Urothelium cell line (cell line): ENCODE data around the gene CD40.

Experiments used
- DNase-seq: peaks from one replicate; pipeline ENCODE4 v3.0.0; 2011; ENCODE audit warnings: low spot score, mixed read lengths
- FAIRE-seq: peaks from 2 replicates; lab custom pipeline; 2011; peaks lifted over from hg19 to GRCh38; lab: Jason Lieb, UNC

Gene CD40

GRCh38 chr20:46117704-46118467 is at the start of gene CD40:
Gene CD40, plus strand, starts transcription at chr20:46118314. Its CDS starts 30 bp downstream, at chr20:46118344.
- peak; percentile 99 for DNase-seq
- no peak for FAIRE-seq

- DNase-seq: no peak
- no peak for FAIRE-seq
These were observed 47.8 kb upstream of the CD40 start for GRCh38 chr20:46070215-46070900.

GRCh38 chr20:46071573-46071972 is 46.5 kb upstream of the CD40 start:
- no peak for DNase-seq
- FAIRE-seq: no peak

GRCh38 chr20:46073024-46073423 is 45.1 kb upstream of the CD40 start:
- FAIRE-seq (no peak), DNase-seq (no peak)

- FAIRE-seq (no peak), DNase-seq (no peak)
These were observed 44.7 kb upstream of the CD40 start for GRCh38 chr20:46073443-46073842.

GRCh38 chr20:46074006-46074405 is 44.1 kb upstream of the CD40 start:
- FAIRE-seq (no peak), DNase-seq (no peak)

GRCh38 chr20:46076806-46077205 is 41.3 kb upstream of the CD40 start:
- FAIRE-seq: no peak
- DNase-seq: no peak

- DNase-seq: no peak
- no peak for FAIRE-seq
These were observed 40.3 kb upstream of the CD40 start for GRCh38 chr20:46077642-46078305.

- FAIRE-seq (no peak), DNase-seq (no peak)
These were observed 39.2 kb upstream of the CD40 start for GRCh38 chr20:46078954-46079353.

- DNase-seq (no peak), FAIRE-seq (no peak)
These were observed 37.0 kb upstream of the CD40 start for GRCh38 chr20:46081074-46081473.

- no peak for FAIRE-seq
These were observed 35.0 kb upstream of the CD40 start for GRCh38 chr20:46083101-46083500.

GRCh38 chr20:46083531-46084061 is 34.5 kb upstream of the CD40 start:
- FAIRE-seq: no peak
- no peak for DNase-seq

More at GRCh38 chr20:46083101-46083500, 35.0 kb upstream of the CD40 start:
- no peak for DNase-seq

GRCh38 chr20:46084805-46085178 is 33.3 kb upstream of the CD40 start:
- no peak for DNase-seq
- no peak for FAIRE-seq

GRCh38 chr20:46085179-46085851 is 32.8 kb upstream of the CD40 start:
- DNase-seq: no peak
- FAIRE-seq: no peak

GRCh38 chr20:46087161-46087560 is 31.0 kb upstream of the CD40 start:
- no peak for FAIRE-seq
- no peak for DNase-seq

GRCh38 chr20:46088409-46089166 is 29.5 kb upstream of the CD40 start:
- DNase-seq: peak; percentile 19
- no peak for FAIRE-seq

- FAIRE-seq: no peak
- no peak for DNase-seq
These were observed 29.0 kb upstream of the CD40 start for GRCh38 chr20:46089167-46089416.

- peak; percentile 99 for FAIRE-seq
- peak; percentile 99 for DNase-seq
These were observed 28.4 kb upstream of the CD40 start, which contains the start of gene NCOA5 for GRCh38 chr20:46089417-46090388. Gene NCOA5, minus strand, starts transcription at chr20:46089962. Its CDS starts 10,538 bp downstream, at chr20:46079424.
